ENCODE data around the gene CCDC106. TPM values are rescaled to one million over a fixed set of nuclear protein-coding genes. Genes with fewer than 3 reads are reported as not detected.

CCDC106 gene
- total RNA-seq = 11.6 TPM
- long read RNA-seq, partial matches to known transcripts = 4 of 16 reads
- long read RNA-seq, other reads (novel, unspliced or antisense) = 3 of 16 reads

GRCh38 chr19:55647732-55648584 is at the start of gene CCDC106:
CCDC106 (plus strand) TSS chr19:55648212; CDS start chr19:55649047, 835 bp downstream.
- intact Hi-C loops (cut with DNase I) = no loop called here
- H3K27me3 ChIP-seq (ENCODE audit: low read depth) = no peaks in the 10 kb centered on the region
- H3K4me3 ChIP-seq = peak within 1 kb of the TSS; percentile 90
- H3K4me1 ChIP-seq = peaks cover 38% of the 10 kb centered on the region
- peak; percentile 79 for DNase-seq
- ATAC-seq = peak; percentile 63 to 71
- H3K27ac ChIP-seq = peak within 1 kb of the TSS; percentile 84
- no peaks in the 10 kb centered on the region for H3K9me3 ChIP-seq
- TF ChIP-seq CTCF (IDR thresholded peaks at IDR 0.05) = no peak
- H3K36me3 ChIP-seq = peaks cover 18% of the 10 kb centered on the region

- H3K4me3 ChIP-seq = peak overlapping the region; percentile 83
- peaks cover 35% of the 10 kb centered on the region for H3K36me3 ChIP-seq
- peak; percentile 90 to 95 for ATAC-seq
- TF ChIP-seq CTCF (IDR thresholded peaks at IDR 0.05) = no peak
- peak; percentile 93 for DNase-seq
- intact Hi-C loops (cut with DNase I) = no loop called here
- H3K9me3 ChIP-seq = no peaks in the 10 kb centered on the region
- peaks cover 20% of the 10 kb centered on the region for H3K4me1 ChIP-seq
- H3K27me3 ChIP-seq (ENCODE audit: low read depth) = no peaks in the 10 kb centered on the region
- peak overlapping the region; percentile 98 for H3K27ac ChIP-seq
Observed at GRCh38 chr19:55598719-55599467, 49.1 kb upstream of the CCDC106 start.

- DNase-seq (peak; percentile 97), ATAC-seq (peak; percentile 93 to 95)
- H3K36me3 ChIP-seq = peaks cover 33% of the 10 kb centered on the region
- no peaks in the 10 kb centered on the region for H3K27me3 ChIP-seq (ENCODE audit: low read depth)
- intact Hi-C loops (cut with DNase I) = no loop called here
- H3K9me3 ChIP-seq = no peaks in the 10 kb centered on the region
- H3K4me1 ChIP-seq = peaks cover 26% of the 10 kb centered on the region
- no peak for TF ChIP-seq CTCF (IDR thresholded peaks at IDR 0.05)
- peak within 1 kb of the TSS; percentile 98 for H3K27ac ChIP-seq
- peak within 1 kb of the TSS; percentile 83 for H3K4me3 ChIP-seq
Observed at GRCh38 chr19:55599468-55599841, 48.6 kb upstream of the CCDC106 start, which contains the start of gene FIZ1. FIZ1 (minus strand) TSS chr19:55599517; CDS start chr19:55597865, 1,652 bp downstream.

- ATAC-seq (peak; percentile 74 to 77), DNase-seq (peak; percentile 90)
- intact Hi-C loops (cut with DNase I) = no loop called here
- H3K27ac ChIP-seq = peak within 1 kb of the TSS; percentile 98
- H3K4me3 ChIP-seq = peak within 1 kb of the TSS; percentile 83
- TF ChIP-seq CTCF (IDR thresholded peaks at IDR 0.05) = no peak
- H3K36me3 ChIP-seq = peaks cover 28% of the 10 kb centered on the region
- no peaks in the 10 kb centered on the region for H3K27me3 ChIP-seq (ENCODE audit: low read depth)
- H3K4me1 ChIP-seq = peaks cover 30% of the 10 kb centered on the region
- H3K9me3 ChIP-seq = no peaks in the 10 kb centered on the region
Observed at GRCh38 chr19:55599842-55600661, 48.0 kb upstream of the CCDC106 start, which contains the start of gene ZNF524. ZNF524 (plus strand) TSS chr19:55600288; CDS start chr19:55602113, 1,825 bp downstream.

GRCh38 chr19:55600662-55601028 is 47.4 kb upstream of the CCDC106 start:
- Histone ChIP-seq H3K36me3 (peaks cover 23% of the 10 kb centered on the region), H3K27ac (peak overlapping the region; percentile 98), H3K27me3 (ENCODE audit: low read depth) (no peaks in the 10 kb centered on the region), H3K4me1 (peaks cover 30% of the 10 kb centered on the region), H3K4me3 (peak overlapping the region; percentile 83), H3K9me3 (no peaks in the 10 kb centered on the region)
- no peak for ATAC-seq
- TF ChIP-seq CTCF (IDR thresholded peaks at IDR 0.05) = no peak
- DNase-seq = no peak
- intact Hi-C loops (cut with DNase I) = no loop called here
